Fibroblast of lung (primary cell): ENCODE results near the gene DCUN1D2.

Source experiments
- EZH2 ChIP-seq: IDR thresholded peaks from 2 replicates; pipeline ENCODE4 v1.5.1; 2012; ENCODE audit warnings: low read length, control low read depth, mild to moderate bottlenecking; ENCODE audit errors: missing control alignments
- TF ChIP-seq, protein P1 (sequence below), 2 donors: IDR thresholded peaks in 1 of 2; conservative IDR thresholded peaks in 1 of 2; 1 replicate in 1 of 2; 2 replicates in 1 of 2; pipeline ENCODE4 v1.5.1; 2011 to 2012; ENCODE audit warnings: low read length in 2 of 2, control low read depth in 1 of 2, inconsistent platforms in 1 of 2, low read depth in 1 of 2, mild to moderate bottlenecking in 1 of 2

GRCh38 chr13:113465300-113465699, 25.2 kb downstream of the DCUN1D2 start:
- TF ChIP-seq, protein P1, sequence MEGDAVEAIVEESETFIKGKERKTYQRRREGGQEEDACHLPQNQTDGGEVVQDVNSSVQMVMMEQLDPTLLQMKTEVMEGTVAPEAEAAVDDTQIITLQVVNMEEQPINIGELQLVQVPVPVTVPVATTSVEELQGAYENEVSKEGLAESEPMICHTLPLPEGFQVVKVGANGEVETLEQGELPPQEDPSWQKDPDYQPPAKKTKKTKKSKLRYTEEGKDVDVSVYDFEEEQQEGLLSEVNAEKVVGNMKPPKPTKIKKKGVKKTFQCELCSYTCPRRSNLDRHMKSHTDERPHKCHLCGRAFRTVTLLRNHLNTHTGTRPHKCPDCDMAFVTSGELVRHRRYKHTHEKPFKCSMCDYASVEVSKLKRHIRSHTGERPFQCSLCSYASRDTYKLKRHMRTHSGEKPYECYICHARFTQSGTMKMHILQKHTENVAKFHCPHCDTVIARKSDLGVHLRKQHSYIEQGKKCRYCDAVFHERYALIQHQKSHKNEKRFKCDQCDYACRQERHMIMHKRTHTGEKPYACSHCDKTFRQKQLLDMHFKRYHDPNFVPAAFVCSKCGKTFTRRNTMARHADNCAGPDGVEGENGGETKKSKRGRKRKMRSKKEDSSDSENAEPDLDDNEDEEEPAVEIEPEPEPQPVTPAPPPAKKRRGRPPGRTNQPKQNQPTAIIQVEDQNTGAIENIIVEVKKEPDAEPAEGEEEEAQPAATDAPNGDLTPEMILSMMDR (conservative IDR thresholded peaks at IDR 0.05 in 1 of 2, IDR thresholded peaks at IDR 0.05 in 1 of 2; ENCODE audit: low read depth in 1 of 2, low read length in 2 of 2) = no peak
- no peak for TF ChIP-seq EZH2
